GM12872 (cell line): ENCODE measurements around the gene JPT2.

ENCODE experiments used
- CTCF ChIP-seq: IDR thresholded peaks from 3 replicates; pipeline ENCODE4 v1.5.1; 2011; ENCODE audit warnings: low read depth, mild to moderate bottlenecking, low read length, moderate library complexity; ENCODE audit not compliant: insufficient read depth

Gene JPT2

GRCh38 chr16:1676661-1677060 is 1.4 kb upstream of the JPT2 start:
- TF ChIP-seq CTCF: no peak

GRCh38 chr16:1677339-1677738 is 740 bp upstream of the JPT2 start:
- TF ChIP-seq CTCF: no peak

- TF ChIP-seq CTCF: no peak
Observed at GRCh38 chr16:1678500-1679098, 520 bp downstream of the JPT2 start.

GRCh38 chr16:1680361-1680760 is 2.3 kb downstream of the JPT2 start:
- TF ChIP-seq CTCF: no peak

- TF ChIP-seq CTCF: no peak
Observed at GRCh38 chr16:1681032-1681431, 3.0 kb downstream of the JPT2 start.

- no peak for TF ChIP-seq CTCF
Observed at GRCh38 chr16:1687427-1688316, 9.6 kb downstream of the JPT2 start.

GRCh38 chr16:1688807-1689560 is 10.9 kb downstream of the JPT2 start:
- no peak for TF ChIP-seq CTCF
